ENCODE results near the gene SCAPER. TPM values are rescaled to one million over a fixed set of nuclear protein-coding genes. Genes with fewer than 3 reads are reported as not detected.
"Not testable (repeated sequence)": the region's sequence is repeated elsewhere in the genome, so short reads cannot be mapped to it uniquely, and the experiment has no call there.

Gene SCAPER
- polyA plus RNA-seq, 1 experiment, result 5.4 TPM

DNA sequence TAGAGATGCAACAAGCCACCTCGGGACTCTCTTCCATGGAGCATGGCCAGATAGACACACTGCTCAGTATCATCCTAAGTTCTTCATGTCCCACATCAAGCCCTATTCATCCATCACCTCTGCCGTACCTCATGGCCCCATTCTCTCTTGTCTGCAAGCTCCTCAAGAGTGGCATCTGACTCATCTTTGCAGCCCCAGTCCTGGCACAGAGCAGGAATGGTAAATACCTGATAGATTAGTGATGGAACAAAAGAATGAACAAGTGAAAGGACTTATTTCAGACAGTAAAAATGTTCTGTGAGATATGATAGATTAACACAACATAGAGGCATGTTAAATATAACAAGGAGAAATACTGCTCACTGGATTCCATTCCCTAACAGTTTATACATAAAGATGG lies 392.2 kb downstream of the SCAPER start:
- CTCF ChIA-PET, result no interaction called here
- no peaks in the 10 kb centered on the region for H3K9me3 ChIP-seq (ENCODE audit: control insufficient read depth, insufficient read depth, low read length)
- H3K4me3 ChIP-seq (ENCODE audit: low read depth, low read length), result no peak overlapping the region
- no peak for DNase-seq (ENCODE audit: low read depth, low spot score)
- TF ChIP-seq, protein P1, sequence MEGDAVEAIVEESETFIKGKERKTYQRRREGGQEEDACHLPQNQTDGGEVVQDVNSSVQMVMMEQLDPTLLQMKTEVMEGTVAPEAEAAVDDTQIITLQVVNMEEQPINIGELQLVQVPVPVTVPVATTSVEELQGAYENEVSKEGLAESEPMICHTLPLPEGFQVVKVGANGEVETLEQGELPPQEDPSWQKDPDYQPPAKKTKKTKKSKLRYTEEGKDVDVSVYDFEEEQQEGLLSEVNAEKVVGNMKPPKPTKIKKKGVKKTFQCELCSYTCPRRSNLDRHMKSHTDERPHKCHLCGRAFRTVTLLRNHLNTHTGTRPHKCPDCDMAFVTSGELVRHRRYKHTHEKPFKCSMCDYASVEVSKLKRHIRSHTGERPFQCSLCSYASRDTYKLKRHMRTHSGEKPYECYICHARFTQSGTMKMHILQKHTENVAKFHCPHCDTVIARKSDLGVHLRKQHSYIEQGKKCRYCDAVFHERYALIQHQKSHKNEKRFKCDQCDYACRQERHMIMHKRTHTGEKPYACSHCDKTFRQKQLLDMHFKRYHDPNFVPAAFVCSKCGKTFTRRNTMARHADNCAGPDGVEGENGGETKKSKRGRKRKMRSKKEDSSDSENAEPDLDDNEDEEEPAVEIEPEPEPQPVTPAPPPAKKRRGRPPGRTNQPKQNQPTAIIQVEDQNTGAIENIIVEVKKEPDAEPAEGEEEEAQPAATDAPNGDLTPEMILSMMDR (IDR thresholded peaks at IDR 0.05; ENCODE audit: low read depth, low read length), result no peak
- H3K27ac ChIP-seq (ENCODE audit: low read depth, low read length), result no peak overlapping the region
- POLR2A ChIA-PET, result no interaction called here
- no peaks in the 10 kb centered on the region for H3K27me3 ChIP-seq (ENCODE audit: control insufficient read depth, insufficient read depth, low read length)

DNA sequence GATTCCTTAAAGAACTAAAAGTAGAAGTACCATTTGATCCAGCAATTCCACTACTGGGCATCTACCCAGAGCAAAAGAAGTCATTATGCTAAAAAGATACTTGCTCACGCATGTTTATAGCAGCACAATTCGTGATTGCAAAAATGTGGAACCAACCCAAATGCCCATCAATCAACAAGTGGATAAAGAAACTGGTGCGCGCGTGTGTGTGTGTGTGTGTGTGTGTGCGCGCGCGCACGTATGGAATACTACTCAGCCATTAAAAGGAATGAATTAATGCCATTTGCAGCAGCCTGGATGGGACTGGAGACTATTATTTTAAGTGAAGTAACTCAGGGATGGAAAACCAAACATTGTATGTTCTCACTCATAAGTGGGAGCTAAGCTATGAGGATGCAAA lies 394.5 kb downstream of the SCAPER start:
- CTCF ChIA-PET; H3K27ac ChIP-seq (ENCODE audit: low read depth, low read length); POLR2A ChIA-PET; H3K4me3 ChIP-seq (ENCODE audit: low read depth, low read length); H3K27me3 ChIP-seq (ENCODE audit: control insufficient read depth, insufficient read depth, low read length); H3K9me3 ChIP-seq (ENCODE audit: control insufficient read depth, insufficient read depth, low read length); DNase-seq (ENCODE audit: low read depth, low spot score): not testable (repeated sequence)

DNA sequence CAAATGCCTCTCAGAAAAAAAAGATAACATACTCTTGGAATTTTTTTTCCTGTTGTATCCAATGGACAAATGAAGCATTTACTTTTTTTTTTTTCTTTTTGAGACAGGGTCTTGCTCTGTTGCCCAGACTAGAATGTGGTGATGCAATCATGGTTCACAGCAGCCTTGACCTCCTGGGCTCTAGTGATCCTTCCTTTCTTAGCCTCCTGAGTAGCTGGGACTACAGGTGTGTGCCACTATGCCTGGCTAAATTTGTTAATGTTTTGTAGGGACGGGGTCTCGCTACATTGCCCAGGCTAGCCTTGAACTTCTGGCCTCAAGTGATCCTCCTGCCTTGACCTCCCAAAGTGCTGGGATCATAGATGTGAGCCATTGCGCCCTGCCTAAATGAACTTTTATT lies 401.3 kb downstream of the SCAPER start:
- no peak overlapping the region for H3K4me3 ChIP-seq (ENCODE audit: low read depth, low read length)
- TF ChIP-seq, protein P1 (IDR thresholded peaks at IDR 0.05; ENCODE audit: low read depth, low read length), result no peak
- no peak for DNase-seq (ENCODE audit: low read depth, low spot score)
- no peaks in the 10 kb centered on the region for H3K9me3 ChIP-seq (ENCODE audit: control insufficient read depth, insufficient read depth, low read length)
- no peaks in the 10 kb centered on the region for H3K27me3 ChIP-seq (ENCODE audit: control insufficient read depth, insufficient read depth, low read length)
- POLR2A ChIA-PET, result interaction anchor here (0.6 kb wide), 1 partner anchor 20 kb away, joined by 3 read pairs; no protein-coding TSS in a partner anchor
- CTCF ChIA-PET, result interaction anchor here (0.7 kb wide), 1 partner anchor 13 kb away, joined by 3 read pairs; no protein-coding TSS in a partner anchor
- no peak overlapping the region for H3K27ac ChIP-seq (ENCODE audit: low read depth, low read length)

DNA sequence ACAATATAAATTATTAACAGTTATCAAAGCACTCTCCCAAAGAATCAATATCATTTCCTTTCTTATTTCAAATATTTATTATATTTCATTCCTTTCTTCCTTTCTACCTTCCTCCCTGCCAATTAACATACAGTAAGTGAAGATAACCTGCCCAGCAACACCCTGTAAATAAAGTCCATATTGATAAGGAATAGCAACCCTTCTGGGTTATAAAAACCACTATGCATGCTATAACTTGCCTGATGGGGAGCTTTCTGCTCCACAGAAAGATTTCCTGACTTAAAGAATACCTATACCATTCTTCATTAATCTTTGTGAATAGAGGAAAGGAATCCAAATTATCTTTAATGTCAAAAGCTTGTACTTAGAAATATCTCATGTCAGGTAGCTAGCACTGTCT lies 402.0 kb downstream of the SCAPER start:
- ChIA-PET CTCF (no interaction called here), POLR2A (no interaction called here)
- TF ChIP-seq, protein P1 (IDR thresholded peaks at IDR 0.05; ENCODE audit: low read depth, low read length), result no peak
- Histone ChIP-seq H3K27ac (ENCODE audit: low read depth, low read length) (no peak overlapping the region), H3K4me3 (ENCODE audit: low read depth, low read length) (no peak overlapping the region), H3K9me3 (ENCODE audit: control insufficient read depth, insufficient read depth, low read length) (no peaks in the 10 kb centered on the region), H3K27me3 (ENCODE audit: control insufficient read depth, insufficient read depth, low read length) (no peaks in the 10 kb centered on the region)
- DNase-seq (ENCODE audit: low read depth, low spot score), result no peak

DNA sequence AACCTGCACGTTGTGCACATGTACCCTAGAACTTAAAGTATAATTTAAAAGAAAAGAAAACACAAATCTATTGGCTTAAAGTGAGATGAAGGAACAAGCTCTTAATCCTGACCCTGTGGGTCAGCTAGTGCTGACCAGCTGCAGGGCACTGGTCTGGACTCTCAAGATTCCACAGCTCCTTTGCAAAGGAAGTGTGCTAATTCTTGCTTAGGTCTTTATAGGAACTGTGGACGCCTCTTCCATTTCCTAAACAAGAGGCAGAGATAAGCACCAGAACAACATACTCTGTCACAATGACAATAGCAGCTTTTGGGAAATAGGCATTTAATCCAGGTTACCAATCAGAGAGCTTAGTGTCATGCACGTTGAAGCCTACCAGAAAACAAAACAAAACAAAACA lies 402.5 kb downstream of the SCAPER start:
- no peaks in the 10 kb centered on the region for H3K9me3 ChIP-seq (ENCODE audit: control insufficient read depth, insufficient read depth, low read length)
- H3K27ac ChIP-seq (ENCODE audit: low read depth, low read length), result no peak overlapping the region
- ChIA-PET POLR2A (no interaction called here), CTCF (no interaction called here)
- H3K4me3 ChIP-seq (ENCODE audit: low read depth, low read length), result no peak overlapping the region
- DNase-seq (ENCODE audit: low read depth, low spot score), result no peak
- no peaks in the 10 kb centered on the region for H3K27me3 ChIP-seq (ENCODE audit: control insufficient read depth, insufficient read depth, low read length)
- TF ChIP-seq, protein P1 (IDR thresholded peaks at IDR 0.05; ENCODE audit: low read depth, low read length), result no peak

DNA sequence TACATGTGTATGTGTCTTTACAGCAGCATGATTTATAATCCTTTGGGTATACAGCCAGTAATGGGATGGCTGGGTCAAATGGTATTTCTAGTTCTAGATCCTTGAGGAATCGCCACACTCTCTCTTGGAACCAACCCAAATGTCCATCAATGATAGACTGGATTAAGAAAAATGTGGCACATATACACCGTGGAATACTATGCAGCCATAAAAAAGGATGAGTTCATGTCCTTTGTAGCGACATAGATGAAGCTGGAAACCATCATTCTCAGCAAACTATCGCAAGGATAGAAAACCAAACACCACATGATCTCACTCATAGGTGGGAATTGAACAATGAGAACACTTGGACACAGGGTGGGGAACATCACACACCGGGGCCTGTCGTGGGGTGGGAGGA lies 403.0 kb downstream of the SCAPER start:
- POLR2A ChIA-PET; CTCF ChIA-PET; H3K9me3 ChIP-seq (ENCODE audit: control insufficient read depth, insufficient read depth, low read length); H3K27ac ChIP-seq (ENCODE audit: low read depth, low read length); H3K27me3 ChIP-seq (ENCODE audit: control insufficient read depth, insufficient read depth, low read length); H3K4me3 ChIP-seq (ENCODE audit: low read depth, low read length); DNase-seq (ENCODE audit: low read depth, low spot score): not testable (repeated sequence)
